Keratinocyte (primary cell): Measurements from ENCODE around the gene FSIP1. TPM values are rescaled to one million over a fixed set of nuclear protein-coding genes. Genes with fewer than 3 reads are reported as not detected.

ENCODE experiments used
- DNase-seq: peaks from one replicate; pipeline ENCODE4 v3.0.0-alpha.2; 2011; ENCODE audit warnings: low read depth, missing footprints, low spot score
- FAIRE-seq: peaks from 2 replicates; lab custom pipeline; 2011; peaks lifted over from hg19 to GRCh38; lab: Jason Lieb, UNC
- H2AFZ ChIP-seq: 2 replicates; pipeline ENCODE4 v1.6.0; 2012; ENCODE audit warnings: low read length, control low read depth, inconsistent platforms; ENCODE audit not compliant: control insufficient read depth
- H3K27ac ChIP-seq: 2 replicates; pipeline ENCODE4 v1.5.1; 2011; ENCODE audit warnings: low read length; ENCODE audit not compliant: control insufficient read depth, insufficient read depth
- H3K27me3 ChIP-seq: 3 replicates; pipeline ENCODE4 v1.6.0; 2011; ENCODE audit warnings: low read length; ENCODE audit not compliant: control insufficient read depth, insufficient read depth; ENCODE audit errors: extremely low read depth
- H3K36me3 ChIP-seq, 2 experiments: 2 replicates in 1 of 2; 3 replicates in 1 of 2; pipeline ENCODE4 v1.5.1; 2011; ENCODE audit warnings: low read length in 2 of 2, mild to moderate bottlenecking in 1 of 2; ENCODE audit not compliant: control insufficient read depth in 2 of 2, insufficient read depth in 2 of 2; ENCODE audit errors: extremely low read depth in 1 of 2
- H3K4me1 ChIP-seq: 3 replicates; pipeline ENCODE4 v1.5.1; 2011; ENCODE audit warnings: low read length; ENCODE audit not compliant: control insufficient read depth, insufficient read depth; ENCODE audit errors: extremely low read depth
- H3K4me2 ChIP-seq: 3 replicates; pipeline ENCODE4 v1.6.0; 2011; ENCODE audit warnings: low read depth, low read length; ENCODE audit not compliant: control insufficient read depth, insufficient read depth; ENCODE audit errors: extremely low read depth
- H3K4me3 ChIP-seq, 3 experiments: fragments of 200-600 bp in 1 of 3; sonication (generic) in 1 of 3; 2 replicates in 2 of 3; 3 replicates in 1 of 3; pipeline ENCODE4 v1.5.1; 2011 to 2016; ENCODE audit warnings: low read length in 3 of 3, mild to moderate bottlenecking in 3 of 3, control low read depth in 2 of 3, inconsistent platforms in 1 of 3, low read depth in 1 of 3, mixed read lengths in 1 of 3, mixed run types in 1 of 3, moderate library complexity in 1 of 3; ENCODE audit not compliant: control insufficient read depth in 2 of 3, insufficient read depth in 2 of 3; ENCODE audit errors: extremely low read depth in 1 of 3
- H3K79me2 ChIP-seq: 2 replicates; pipeline ENCODE4 v1.6.0; 2012; ENCODE audit warnings: low read length; ENCODE audit not compliant: control insufficient read depth, insufficient read depth
- H3K9ac ChIP-seq: 3 replicates; pipeline ENCODE4 v1.6.0; 2011; ENCODE audit warnings: low read length; ENCODE audit not compliant: control insufficient read depth, insufficient read depth; ENCODE audit errors: extremely low read depth
- H3K9me1 ChIP-seq: 3 replicates; pipeline ENCODE4 v1.6.0; 2011; ENCODE audit warnings: low read length; ENCODE audit not compliant: control insufficient read depth, insufficient read depth; ENCODE audit errors: extremely low read depth
- H3K9me3 ChIP-seq: 2 replicates; pipeline ENCODE4 v1.5.1; 2012; ENCODE audit warnings: low read depth, low read length; ENCODE audit not compliant: control insufficient read depth
- H4K20me1 ChIP-seq: 3 replicates; pipeline ENCODE4 v1.6.0; 2011; ENCODE audit warnings: low read length; ENCODE audit not compliant: control insufficient read depth, insufficient read depth; ENCODE audit errors: extremely low read depth
- CTCF ChIP-seq, 3 experiments: IDR thresholded peaks in 1 of 3; conservative IDR thresholded peaks in 1 of 3; optimal IDR thresholded peaks in 1 of 3; 2 replicates in 2 of 3; 3 replicates in 1 of 3; pipeline versions ENCODE3 to v1.5.1; 2011; ENCODE audit warnings: low read length in 3 of 3, mild to moderate bottlenecking in 3 of 3, moderate library complexity in 2 of 3, control low read depth in 1 of 3, inconsistent platforms in 1 of 3; ENCODE audit not compliant: insufficient read depth in 2 of 3; ENCODE audit errors: extremely low read depth in 1 of 3
- EZH2 ChIP-seq: IDR thresholded peaks from one replicate; pipeline ENCODE4 v1.6.1; 2012; ENCODE audit warnings: inconsistent platforms, mild to moderate bottlenecking, low read length, moderate library complexity
- dilution Hi-C: fragments of 300-500 bp; cut with MboI; formaldehyde crosslinking; loops from one replicate; pipeline ENCODE4 v1.7.0; 2020; ENCODE audit warnings: low sequenced_read_pairs; ENCODE audit not compliant: extremely low pct_ligation_motif_present
- polyA plus RNA-seq, 5 experiments: library from polyadenylated mRNA; depleted of rRNA in 3 of 5; stranded (reverse) in 3 of 5; stranded (forward) in 1 of 5; unstranded in 1 of 5; fragments of >200 nt; gene quantifications; 1 replicate in 1 of 5; 2 replicates in 3 of 5; 3 replicates in 1 of 5; pipeline versions ENCODE4 v1.2.1 to v1.2.3, GENCODE V29; 2011 to 2012; ENCODE audit warnings: missing spikeins in 2 of 5, low read depth in 1 of 5, low replicate concordance in 1 of 5

FSIP1 gene
- polyA plus RNA-seq, 1 donor (not counting 4 experiments of a cell fraction or from before 2014, with no cell fraction given): 1.5 TPM

- DNase-seq (no peak), FAIRE-seq (no peak)
- peaks cover 57% of the 10 kb centered on the region for H3K4me1 ChIP-seq
- H4K20me1 ChIP-seq: no peaks in the 10 kb centered on the region
- no peak overlapping the region for H3K9ac ChIP-seq
- H3K4me2 ChIP-seq: no peak overlapping the region
- no peak overlapping the region for H3K4me3 ChIP-seq
- H3K79me2 ChIP-seq: no peaks in the 10 kb centered on the region
- H3K9me1 ChIP-seq: no peaks in the 10 kb centered on the region
- H3K9me3 ChIP-seq: peaks cover 2% of the 10 kb centered on the region
- no peaks in the 10 kb centered on the region for H3K27me3 ChIP-seq
- no peaks in the 10 kb centered on the region for H3K36me3 ChIP-seq
- dilution Hi-C loops: loop anchor here (25.0 kb wide), 1 partner anchor 134 kb away; no protein-coding TSS in a partner anchor
- H2AFZ ChIP-seq: no peak overlapping the region
- H3K27ac ChIP-seq: peak overlapping the region; percentile 96
- peak; percentile 9 to 33 (median 22) for TF ChIP-seq CTCF (optimal IDR thresholded peaks at IDR 0.05 in 1 of 3, IDR thresholded peaks at IDR 0.05 in 1 of 3, conservative IDR thresholded peaks at IDR 0.05 in 1 of 3; ENCODE audit: extremely low read depth in 1 of 3, insufficient read depth in 2 of 3, low read length in 3 of 3)
- no peak for TF ChIP-seq EZH2
Observed at GRCh38 chr15:39628144-39628508, 154.5 kb downstream of the FSIP1 start.

- Histone ChIP-seq H3K4me2 (no peak overlapping the region), H3K9me1 (no peaks in the 10 kb centered on the region), H3K79me2 (no peaks in the 10 kb centered on the region), H3K27me3 (no peaks in the 10 kb centered on the region), H2AFZ (no peak overlapping the region), H3K4me1 (peaks cover 57% of the 10 kb centered on the region), H3K9ac (no peak overlapping the region), H3K27ac (no peak overlapping the region), H3K4me3 (no peak overlapping the region), H3K9me3 (peaks cover 2% of the 10 kb centered on the region), H3K36me3 (no peaks in the 10 kb centered on the region), H4K20me1 (no peaks in the 10 kb centered on the region)
- TF ChIP-seq EZH2: no peak
- no peak for TF ChIP-seq CTCF (optimal IDR thresholded peaks at IDR 0.05 in 1 of 3, IDR thresholded peaks at IDR 0.05 in 1 of 3, conservative IDR thresholded peaks at IDR 0.05 in 1 of 3; ENCODE audit: extremely low read depth in 1 of 3, insufficient read depth in 2 of 3, low read length in 3 of 3)
- FAIRE-seq: no peak
- DNase-seq: no peak
- dilution Hi-C loops: loop anchor here (25.0 kb wide), 1 partner anchor 135 kb away; no protein-coding TSS in a partner anchor
Observed at GRCh38 chr15:39627451-39628143, 155.0 kb downstream of the FSIP1 start.
